Mammary epithelial cell (primary cell): ENCODE data around the gene DCP1B.

Experiments
- CTCF ChIP-seq, 2 donors: IDR thresholded peaks in 1 of 2; conservative IDR thresholded peaks in 1 of 2; 2 replicates each; pipeline ENCODE4 v1.5.1; 2011 to 2012; ENCODE audit warnings: inconsistent platforms in 2 of 2, low read length in 2 of 2, mild to moderate bottlenecking in 2 of 2, control low read depth in 1 of 2, low read depth in 1 of 2; ENCODE audit not compliant: insufficient read depth in 1 of 2; ENCODE audit errors: extremely low read depth in 1 of 2
- EZH2 ChIP-seq: IDR thresholded peaks from 2 replicates; pipeline ENCODE4 v1.6.1; 2012; ENCODE audit warnings: low read length, inconsistent platforms, borderline replicate concordance

- TF ChIP-seq CTCF (conservative IDR thresholded peaks at IDR 0.05 in 1 of 2, IDR thresholded peaks at IDR 0.05 in 1 of 2; ENCODE audit: extremely low read depth in 1 of 2, insufficient read depth in 1 of 2, low read depth in 1 of 2, low read length in 2 of 2) (no peak), EZH2 (no peak)
Measured at GRCh38 chr12:1992732-1993131, 11.5 kb downstream of the DCP1B start.
